Cardiac fibroblast (primary cell): ENCODE results near the gene FBP1.
"Not testable (repeated sequence)": the region's sequence is repeated elsewhere in the genome, so short reads cannot be mapped to it uniquely, and the experiment has no call there.

ENCODE experiments used
- DNase-seq, 2 donors: peaks; one replicate each; pipeline versions ENCODE4 v3.0.0 to v3.0.0-alpha.2; 2010; ENCODE audit warnings: low read depth in 2 of 2
- H3K4me3 ChIP-seq, 2 donors: replicated peaks in 1 of 2; 1 replicate in 1 of 2; 2 replicates in 1 of 2; pipeline ENCODE4 v1.5.1; 2011; ENCODE audit warnings: low read depth in 2 of 2, low read length in 2 of 2, mild to moderate bottlenecking in 2 of 2, moderate library complexity in 1 of 2
- TF ChIP-seq, protein P1 (sequence below): IDR thresholded peaks from one replicate; pipeline ENCODE4 v1.5.1; 2011; ENCODE audit warnings: low read depth, mild to moderate bottlenecking, low read length, inconsistent platforms

The FBP1 gene

DNA sequence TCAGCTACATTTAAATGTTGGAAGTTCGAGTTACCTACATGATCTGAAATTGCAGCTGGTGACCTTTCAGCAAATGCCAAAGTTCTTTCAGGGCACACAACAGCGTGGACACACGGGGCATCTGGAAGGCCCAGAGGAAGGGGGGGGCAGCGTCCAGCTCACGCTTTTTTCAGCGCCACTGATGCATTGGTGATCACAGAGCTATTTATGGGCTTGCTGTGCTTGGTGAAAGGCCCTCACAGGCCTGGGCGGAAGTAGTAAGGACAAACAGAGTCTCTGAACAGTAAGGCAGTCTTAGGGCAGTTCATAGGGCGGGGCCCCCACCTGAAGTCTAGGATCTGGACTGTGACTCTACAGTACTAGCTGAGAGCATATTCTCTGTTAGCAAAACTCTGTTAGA lies 39.1 kb downstream of the FBP1 start:
- no peak overlapping the region for H3K4me3 ChIP-seq
- TF ChIP-seq, protein P1, sequence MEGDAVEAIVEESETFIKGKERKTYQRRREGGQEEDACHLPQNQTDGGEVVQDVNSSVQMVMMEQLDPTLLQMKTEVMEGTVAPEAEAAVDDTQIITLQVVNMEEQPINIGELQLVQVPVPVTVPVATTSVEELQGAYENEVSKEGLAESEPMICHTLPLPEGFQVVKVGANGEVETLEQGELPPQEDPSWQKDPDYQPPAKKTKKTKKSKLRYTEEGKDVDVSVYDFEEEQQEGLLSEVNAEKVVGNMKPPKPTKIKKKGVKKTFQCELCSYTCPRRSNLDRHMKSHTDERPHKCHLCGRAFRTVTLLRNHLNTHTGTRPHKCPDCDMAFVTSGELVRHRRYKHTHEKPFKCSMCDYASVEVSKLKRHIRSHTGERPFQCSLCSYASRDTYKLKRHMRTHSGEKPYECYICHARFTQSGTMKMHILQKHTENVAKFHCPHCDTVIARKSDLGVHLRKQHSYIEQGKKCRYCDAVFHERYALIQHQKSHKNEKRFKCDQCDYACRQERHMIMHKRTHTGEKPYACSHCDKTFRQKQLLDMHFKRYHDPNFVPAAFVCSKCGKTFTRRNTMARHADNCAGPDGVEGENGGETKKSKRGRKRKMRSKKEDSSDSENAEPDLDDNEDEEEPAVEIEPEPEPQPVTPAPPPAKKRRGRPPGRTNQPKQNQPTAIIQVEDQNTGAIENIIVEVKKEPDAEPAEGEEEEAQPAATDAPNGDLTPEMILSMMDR, result no peak
- no peak for DNase-seq

DNA sequence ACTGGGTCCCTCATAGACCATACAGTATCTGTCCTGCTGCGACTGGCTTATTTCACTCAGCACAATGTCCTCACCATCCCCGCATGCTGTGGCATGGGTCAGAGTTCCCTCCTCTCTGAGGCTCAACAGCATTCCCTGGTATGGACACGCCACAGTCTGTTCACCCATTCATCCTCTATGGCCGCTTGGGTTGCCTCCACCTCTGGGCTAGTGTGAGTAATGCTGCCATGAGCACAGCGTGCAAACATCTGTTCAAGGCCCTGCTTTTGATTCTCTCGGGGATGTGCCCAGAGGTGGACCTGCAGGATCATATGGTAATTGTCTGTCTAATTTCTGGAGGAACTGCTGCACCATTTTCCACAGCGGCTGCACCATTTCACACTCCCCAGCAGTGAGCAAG lies 40.2 kb downstream of the FBP1 start:
- no peak for DNase-seq
- TF ChIP-seq, protein P1, result no peak
- no peak overlapping the region for H3K4me3 ChIP-seq

DNA sequence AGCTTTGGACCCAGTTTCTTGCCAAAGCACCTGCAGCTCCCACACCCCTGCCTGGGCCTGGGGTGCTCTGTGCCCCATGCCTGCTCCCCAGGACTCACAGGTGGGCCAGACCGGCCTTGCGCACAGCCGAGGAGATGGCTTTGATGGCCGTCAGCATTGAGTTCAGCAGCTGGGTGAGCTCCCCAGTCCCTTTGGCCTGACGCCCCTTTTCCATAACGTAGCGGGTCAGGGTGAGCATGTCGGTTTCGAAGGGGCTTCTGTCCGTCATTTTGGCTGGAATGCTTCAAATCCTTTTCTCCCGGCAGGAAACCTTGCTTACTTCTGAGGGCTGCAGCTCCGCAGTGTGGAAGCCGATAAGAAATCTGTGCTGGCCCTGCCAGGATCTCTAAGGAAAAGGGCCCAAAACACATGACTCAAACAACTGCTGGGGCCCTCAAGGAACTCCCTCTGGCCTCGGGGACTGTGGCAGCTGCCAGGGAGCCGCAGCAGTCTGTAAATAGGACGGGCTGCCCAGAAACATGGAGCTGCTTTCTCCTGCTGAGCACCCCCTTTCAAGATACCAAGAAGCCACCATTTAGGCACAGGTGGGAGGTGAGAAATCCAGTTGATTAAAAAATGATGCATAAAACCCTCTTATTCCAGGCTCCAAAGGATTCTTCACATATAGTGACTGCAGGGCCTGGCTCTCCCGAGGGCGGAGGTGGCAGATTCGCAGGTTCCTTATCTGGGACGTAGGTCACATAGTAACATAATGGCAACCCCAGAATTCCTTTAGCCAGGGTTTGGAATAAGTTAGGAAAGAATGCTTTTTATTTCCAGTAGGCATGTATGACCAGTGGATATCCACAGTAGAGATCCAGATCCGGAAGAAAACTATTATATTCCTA lies 45.6 kb downstream of the FBP1 start, which contains the start of gene FBP2:
Gene FBP2, minus strand, starts transcription at position 366 of the 887 bp plus-strand sequence. Its CDS starts 98 bp downstream, at position 268.
- DNase-seq, result peak in 1 of 2 donors; percentile 33

DNA sequence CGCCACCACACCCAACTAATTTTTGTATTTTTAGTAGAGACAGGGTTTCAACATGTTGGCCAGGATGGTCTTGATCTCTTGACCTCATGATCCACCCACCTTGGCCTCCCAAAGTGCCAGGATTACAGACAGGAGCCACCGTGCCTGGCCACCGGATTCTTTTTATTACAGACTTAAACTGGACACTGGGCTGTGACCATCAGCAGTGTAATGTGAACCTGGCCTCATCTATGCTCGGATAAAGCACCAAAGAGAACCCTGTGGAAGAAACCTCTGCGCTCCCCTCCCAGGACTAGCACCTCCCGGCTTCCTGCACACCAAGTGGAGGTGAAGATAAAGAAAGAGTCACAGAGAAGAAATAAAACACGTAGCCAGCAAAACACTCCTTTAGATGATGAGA lies 46.6 kb downstream of the FBP1 start:
- H3K4me3 ChIP-seq, DNase-seq: not testable (repeated sequence)

More for the DNA sequence above, 45.6 kb downstream of the FBP1 start, which contains the start of gene FBP2:
- TF ChIP-seq, protein P1, result no peak
- H3K4me3 ChIP-seq, result no peak within 1 kb of the TSS

DNA sequence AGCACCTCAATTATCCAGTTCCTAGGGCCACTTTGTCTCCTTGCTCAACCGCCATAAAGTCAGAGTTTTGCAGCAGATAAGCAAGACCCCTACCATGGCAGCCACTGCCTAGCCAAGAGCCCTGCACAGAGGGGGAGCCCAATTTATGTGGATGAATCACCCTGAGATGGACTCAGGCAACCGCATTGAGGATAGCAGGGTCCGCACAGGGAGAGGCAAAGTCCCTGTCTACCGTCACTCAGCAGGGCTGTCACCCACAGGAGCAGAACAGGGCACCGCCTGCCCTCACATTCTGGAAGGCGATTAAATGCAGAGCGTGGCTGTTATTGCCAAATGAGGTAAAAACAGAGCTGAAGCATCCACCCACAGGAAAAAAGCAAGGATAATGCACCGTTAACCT lies 47.4 kb downstream of the FBP1 start:
- H3K4me3 ChIP-seq, result no peak overlapping the region
- TF ChIP-seq, protein P1, result no peak
- DNase-seq, result no peak

DNA sequence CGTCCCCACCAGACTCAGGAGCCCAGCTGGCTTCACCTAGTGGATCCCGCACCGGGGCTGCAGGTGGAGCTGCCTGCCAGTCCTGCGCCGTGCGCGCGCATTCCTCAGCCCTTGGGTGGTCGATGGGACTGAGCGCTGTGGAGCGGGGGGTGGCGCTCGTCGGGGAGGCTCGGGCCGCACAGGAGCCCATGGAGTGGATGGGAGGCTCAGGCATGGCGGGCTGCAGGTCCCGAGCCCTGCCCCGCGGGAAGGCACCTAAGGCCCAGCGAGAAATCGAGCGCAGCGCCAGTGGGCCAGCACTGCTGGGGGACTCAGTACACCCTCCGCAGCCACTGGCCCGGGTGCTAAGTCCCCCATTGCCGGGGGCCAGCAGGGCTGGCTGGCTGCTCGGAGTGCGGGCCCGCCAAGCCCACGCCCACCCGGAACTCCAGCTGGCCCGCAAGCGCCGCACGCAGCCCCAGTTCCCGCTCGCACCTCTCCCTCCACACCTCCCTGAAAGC lies 48.2 kb downstream of the FBP1 start:
- not testable (repeated sequence) for H3K4me3 ChIP-seq, DNase-seq

DNA sequence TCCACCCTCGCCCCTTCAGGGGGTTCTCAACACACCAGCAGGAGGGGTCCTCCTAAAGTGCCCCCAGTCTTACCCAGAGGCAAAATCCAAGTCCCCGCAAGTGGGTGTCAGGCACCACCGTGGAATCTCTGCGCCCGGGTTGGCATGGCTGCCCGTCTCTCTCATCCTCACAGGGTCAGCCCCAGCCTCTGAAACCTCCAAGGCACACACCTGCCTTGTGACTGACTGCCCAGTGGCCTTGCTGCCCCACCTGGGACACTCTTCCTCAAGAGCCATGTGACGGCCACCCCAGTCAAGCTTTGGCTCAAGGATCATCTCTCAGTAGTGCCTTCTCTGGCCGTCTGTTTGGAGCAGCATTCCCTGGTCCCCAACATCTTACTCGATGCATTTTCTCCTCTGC lies 50.6 kb downstream of the FBP1 start:
- DNase-seq, result no peak
- TF ChIP-seq, protein P1, result no peak
- H3K4me3 ChIP-seq, result no peak overlapping the region
